Activated CD4-positive, alpha-beta T cell treated with anti-CD3 and anti-CD28 coated beads for 36 hours (primary cell): ENCODE data around the gene PATZ1. TPM values are rescaled to one million over a fixed set of nuclear protein-coding genes. Genes with fewer than 3 reads are reported as not detected.
"Not testable (repeated sequence)": the region's sequence is repeated elsewhere in the genome, so short reads cannot be mapped to it uniquely, and the experiment has no call there.

Experiments used
- ATAC-seq: fragments of 200-7000 bp; cut with Tn5 transposase; one replicate; pipeline ENCODE4 v1.10.0; 2021; ENCODE audit warnings: mild to moderate bottlenecking, moderate library complexity
- CTCF ChIA-PET: fragments of 350-600 bp; sonication (Branson Sonifier 250); formaldehyde crosslinking; loops from one replicate; lab custom pipeline; 2021; ENCODE audit warnings: antibody characterized with exemption; lab: Charles Lee
- POLR2A ChIA-PET: fragments of 350-600 bp; sonication (Branson Sonifier 250); formaldehyde crosslinking; loops from one replicate; lab custom pipeline; 2021; ENCODE audit warnings: antibody characterized with exemption, inconsistent platforms; lab: Charles Lee
- DNase-seq: peaks from one replicate; pipeline ENCODE4 v3.0.0-alpha.2; 2020
- H3K27ac Mint-ChIP-seq: one replicate; pipeline ENCODE4 v1.8.0; 2021; ENCODE audit warnings: mixed read lengths
- H3K27me3 Mint-ChIP-seq: one replicate; pipeline ENCODE4 v1.8.0; 2021; ENCODE audit warnings: mixed read lengths
- H3K36me3 Mint-ChIP-seq: one replicate; pipeline ENCODE4 v1.8.0; 2021; ENCODE audit warnings: low read depth, mixed read lengths
- H3K4me1 Mint-ChIP-seq: one replicate; pipeline ENCODE4 v1.8.0; 2021; ENCODE audit warnings: mixed read lengths
- H3K4me3 Mint-ChIP-seq: one replicate; pipeline ENCODE4 v1.8.0; 2021; ENCODE audit warnings: mild to moderate bottlenecking, moderate library complexity, mixed read lengths
- H3K9me3 Mint-ChIP-seq: one replicate; pipeline ENCODE4 v1.8.0; 2021; ENCODE audit warnings: low read depth, mixed read lengths
- intact Hi-C, 2 experiments: fragments of 100-400 bp; cut with DNase I in 1 of 2; cut with micrococcal nuclease in 1 of 2; formaldehyde crosslinking; loops; one replicate each; pipeline versions ENCODE4 v1.14.2 to v1.15.1; 2022 to 2024; cut with DNase I, micrococcal nuclease
- total RNA-seq, 2 experiments: library from RNA; stranded (reverse); gene quantifications; one replicate each; pipeline ENCODE4 v1.2.3, GENCODE V29; 2021

The PATZ1 gene
- total RNA-seq, 2 experiments from 2014 or later, result 22.9 to 23.9 TPM

GRCh38 chr22:31332886-31333285 lies 13.3 kb downstream of the PATZ1 start:
- H3K36me3 Mint-ChIP-seq, result peaks cover 56% of the 10 kb centered on the region
- no peak for DNase-seq
- ATAC-seq, result no peak
- POLR2A ChIA-PET, result interaction anchor here (0.6 kb wide), 2 partner anchors 361 to 411 kb away, joined by 3 read pairs; no protein-coding TSS in a partner anchor
- H3K27ac Mint-ChIP-seq, result peak overlapping the region; percentile 0
- H3K9me3 Mint-ChIP-seq, result no peaks in the 10 kb centered on the region
- H3K4me3 Mint-ChIP-seq, result no peak overlapping the region
- H3K4me1 Mint-ChIP-seq, result peaks cover 41% of the 10 kb centered on the region
- H3K27me3 Mint-ChIP-seq, result no peaks in the 10 kb centered on the region
- CTCF ChIA-PET, result interaction anchor here (0.6 to 0.7 kb wide), 2 partner anchors 19 to 148 kb away, joined by 3 to 7 read pairs; no protein-coding TSS in a partner anchor
- intact Hi-C loops, result no loop called here

GRCh38 chr22:31332010-31332409 lies 14.1 kb downstream of the PATZ1 start:
- H3K36me3 Mint-ChIP-seq, result peaks cover 59% of the 10 kb centered on the region
- no peaks in the 10 kb centered on the region for H3K27me3 Mint-ChIP-seq
- CTCF ChIA-PET, result no interaction called here
- POLR2A ChIA-PET, result no interaction called here
- H3K4me1 Mint-ChIP-seq, result peaks cover 32% of the 10 kb centered on the region
- no peak for ATAC-seq
- DNase-seq, result no peak
- H3K27ac Mint-ChIP-seq, result no peak overlapping the region
- no peaks in the 10 kb centered on the region for H3K9me3 Mint-ChIP-seq
- intact Hi-C loops, result no loop called here
- H3K4me3 Mint-ChIP-seq, result no peak overlapping the region

- H3K4me3 Mint-ChIP-seq, result no peak overlapping the region
- no peaks in the 10 kb centered on the region for H3K27me3 Mint-ChIP-seq
- intact Hi-C loops, result loop anchor here in 1 of 2 experiments (2.0 kb wide), 1 partner anchor 15 kb away; no protein-coding TSS in a partner anchor
- peaks cover 24% of the 10 kb centered on the region for H3K4me1 Mint-ChIP-seq
- POLR2A ChIA-PET, result no interaction called here
- peaks cover 55% of the 10 kb centered on the region for H3K36me3 Mint-ChIP-seq
- no peak for DNase-seq
- CTCF ChIA-PET, result interaction anchor here (0.8 kb wide), 1 partner anchor 10 kb away, joined by 3 read pairs; no protein-coding TSS in a partner anchor
- no peaks in the 10 kb centered on the region for H3K9me3 Mint-ChIP-seq
- peak; percentile 98 for ATAC-seq
- peak overlapping the region; percentile 71 for H3K27ac Mint-ChIP-seq
Measured at GRCh38 chr22:31329453-31330215, 16.5 kb downstream of the PATZ1 start.

- Mint-ChIP-seq H3K27me3 (no peaks in the 10 kb centered on the region), H3K4me1 (peaks cover 26% of the 10 kb centered on the region), H3K4me3 (no peak overlapping the region), H3K27ac (peak overlapping the region; percentile 71), H3K9me3 (no peaks in the 10 kb centered on the region), H3K36me3 (peaks cover 50% of the 10 kb centered on the region)
- POLR2A ChIA-PET, result no interaction called here
- intact Hi-C loops, result no loop called here
- DNase-seq, result no peak
- CTCF ChIA-PET, result no interaction called here
- ATAC-seq, result no peak
Measured at GRCh38 chr22:31329029-31329428, 17.1 kb downstream of the PATZ1 start.

- peaks cover 26% of the 10 kb centered on the region for H3K4me1 Mint-ChIP-seq
- ChIA-PET POLR2A (no interaction called here), CTCF (interaction anchor here (1.1 kb wide), 1 partner anchor 26 kb away, joined by 5 read pairs; no protein-coding TSS in a partner anchor)
- intact Hi-C loops, result no loop called here
- H3K36me3 Mint-ChIP-seq, result peaks cover 48% of the 10 kb centered on the region
- H3K9me3 Mint-ChIP-seq, result no peaks in the 10 kb centered on the region
- DNase-seq (no peak), ATAC-seq (no peak)
- H3K4me3 Mint-ChIP-seq, result no peak overlapping the region
- no peaks in the 10 kb centered on the region for H3K27me3 Mint-ChIP-seq
- H3K27ac Mint-ChIP-seq, result no peak overlapping the region
Measured at GRCh38 chr22:31328544-31328960, 17.6 kb downstream of the PATZ1 start.

GRCh38 chr22:31327806-31328543 lies 18.2 kb downstream of the PATZ1 start:
- intact Hi-C loops, result no loop called here
- POLR2A ChIA-PET, result no interaction called here
- CTCF ChIA-PET, result interaction anchor here (0.7 to 1.8 kb wide), 3 partner anchors 14 to 71 kb away, joined by 3 to 9 read pairs (median 5); partner anchors contain the start of gene DRG1
- Mint-ChIP-seq H3K27ac (no peak overlapping the region), H3K36me3 (peaks cover 48% of the 10 kb centered on the region), H3K4me3 (no peak overlapping the region), H3K4me1 (peaks cover 28% of the 10 kb centered on the region), H3K27me3 (no peaks in the 10 kb centered on the region), H3K9me3 (no peaks in the 10 kb centered on the region)
- ATAC-seq (no peak), DNase-seq (no peak)

GRCh38 chr22:31326877-31327276 lies 19.3 kb downstream of the PATZ1 start:
- CTCF ChIA-PET, result interaction anchor here (1.8 kb wide), 1 partner anchor 13 kb away, joined by 9 read pairs; no protein-coding TSS in a partner anchor
- H3K36me3 Mint-ChIP-seq, result peaks cover 43% of the 10 kb centered on the region
- DNase-seq (no peak), ATAC-seq (no peak)
- POLR2A ChIA-PET, result interaction anchor here (0.5 kb wide), 1 partner anchor 371 kb away, joined by 3 read pairs; no protein-coding TSS in a partner anchor
- no peaks in the 10 kb centered on the region for H3K27me3 Mint-ChIP-seq
- peaks cover 25% of the 10 kb centered on the region for H3K4me1 Mint-ChIP-seq
- H3K27ac Mint-ChIP-seq, result no peak overlapping the region
- intact Hi-C loops, result no loop called here
- no peaks in the 10 kb centered on the region for H3K9me3 Mint-ChIP-seq
- H3K4me3 Mint-ChIP-seq, result no peak overlapping the region

- Mint-ChIP-seq H3K4me1 (peaks cover 7% of the 10 kb centered on the region), H3K9me3 (no peaks in the 10 kb centered on the region), H3K36me3 (peaks cover 27% of the 10 kb centered on the region), H3K4me3 (no peak overlapping the region), H3K27ac (peak overlapping the region; percentile 43), H3K27me3 (no peaks in the 10 kb centered on the region)
- POLR2A ChIA-PET, result interaction anchor here (0.9 kb wide), 1 partner anchor 14 kb away, joined by 3 read pairs; no protein-coding TSS in a partner anchor
- ATAC-seq (peak; percentile 72), DNase-seq (no peak)
- CTCF ChIA-PET, result interaction anchor here (0.5 to 1.4 kb wide), 6 partner anchors 10 to 31 kb away, joined by 3 to 6 read pairs (median 4); partner anchors contain the start of gene PIK3IP1
- intact Hi-C loops, result no loop called here
Measured at GRCh38 chr22:31323578-31324550, 22.3 kb downstream of the PATZ1 start.

GRCh38 chr22:31321421-31321820 lies 24.7 kb downstream of the PATZ1 start:
- H3K27me3 Mint-ChIP-seq, result no peaks in the 10 kb centered on the region
- DNase-seq (no peak), ATAC-seq (no peak)
- ChIA-PET CTCF (interaction anchor here (0.6 to 1.3 kb wide), 3 partner anchors 8 to 207 kb away, joined by 3 to 11 read pairs (median 4); partner anchors contain the start of gene PIK3IP1), POLR2A (no interaction called here)
- intact Hi-C loops, result no loop called here
- H3K4me1 Mint-ChIP-seq, result peaks cover 7% of the 10 kb centered on the region
- H3K4me3 Mint-ChIP-seq, result no peak overlapping the region
- no peaks in the 10 kb centered on the region for H3K9me3 Mint-ChIP-seq
- H3K27ac Mint-ChIP-seq, result no peak overlapping the region
- peaks cover 16% of the 10 kb centered on the region for H3K36me3 Mint-ChIP-seq

- POLR2A ChIA-PET, intact Hi-C loops, H3K4me3 Mint-ChIP-seq, DNase-seq, H3K27ac Mint-ChIP-seq, ATAC-seq, H3K9me3 Mint-ChIP-seq, H3K27me3 Mint-ChIP-seq: not testable (repeated sequence)
- H3K4me1 Mint-ChIP-seq, result peaks cover 18% of the 10 kb centered on the region
- H3K36me3 Mint-ChIP-seq, result peaks cover 23% of the 10 kb centered on the region
- CTCF ChIA-PET, result interaction anchor here (0.7 to 8.1 kb wide), 9 partner anchors 13 to 148 kb away, joined by 3 to 80 read pairs (median 9); partner anchors contain the start of genes LIMK2 and PIK3IP1
Measured at GRCh38 chr22:31314220-31314619, 31.9 kb downstream of the PATZ1 start.
